Measurements from ENCODE around the gene ADM5. TPM values are rescaled to one million over a fixed set of nuclear protein-coding genes. Genes with fewer than 3 reads are reported as not detected.

Gene ADM5
- total RNA-seq, 1 donor from 2014 or later = 0.52 TPM

DNA sequence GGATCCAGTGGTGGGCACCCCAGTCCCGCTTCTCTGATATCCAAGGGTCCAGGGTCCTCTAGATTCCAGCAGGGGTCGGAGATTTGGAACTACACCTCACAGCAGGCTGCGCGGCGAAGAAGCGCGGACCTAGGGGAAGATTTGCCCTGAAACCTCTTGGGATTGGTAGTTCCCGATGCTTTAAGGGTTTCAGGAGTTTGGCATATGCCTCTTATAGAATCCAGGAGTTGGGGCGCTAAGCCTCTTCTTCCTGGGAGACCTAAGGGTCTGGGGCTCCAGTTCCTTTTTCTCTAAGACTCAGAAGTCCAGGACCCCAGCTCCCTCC lies 23.3 kb upstream of the ADM5 start:
- TF ChIP-seq CTCF (IDR thresholded peaks at IDR 0.05) = peak; percentile 34
- Mint-ChIP-seq H3K36me3 (ENCODE audit: low read depth) (no peaks in the 10 kb centered on the region), H3K4me3 (ENCODE audit: unreplicated experiment) (peak overlapping the region; percentile 99), H3K27me3 (ENCODE audit: low read depth) (no peaks in the 10 kb centered on the region), H3K9me3 (ENCODE audit: low read depth) (no peaks in the 10 kb centered on the region), H3K27ac (ENCODE audit: unreplicated experiment) (peak overlapping the region; percentile 97), H3K4me1 (ENCODE audit: low read depth) (peaks cover 32% of the 10 kb centered on the region)
- no peak for DNase-seq (ENCODE audit: low spot score)

DNA sequence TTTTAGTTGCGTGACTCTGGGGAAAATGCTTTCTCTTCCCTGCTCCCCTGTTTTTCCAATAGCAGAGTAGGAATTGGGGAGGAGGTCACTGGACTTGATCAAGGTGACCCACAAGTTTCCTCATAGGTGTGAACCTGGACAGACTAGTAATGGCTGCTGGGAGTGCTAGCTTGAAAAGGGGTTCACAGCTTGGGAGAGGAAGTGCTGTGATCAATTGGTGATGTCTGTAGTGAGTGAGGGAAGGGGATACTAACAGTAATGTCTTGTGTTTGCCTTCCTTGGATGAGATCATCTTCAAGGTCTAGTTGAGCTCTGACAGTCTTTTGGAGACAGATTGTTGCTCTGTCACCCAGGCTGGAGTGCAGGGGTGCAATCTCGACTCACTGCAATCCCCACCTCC lies 21.9 kb upstream of the ADM5 start:
- Mint-ChIP-seq H3K27me3 (ENCODE audit: low read depth) (no peaks in the 10 kb centered on the region), H3K9me3 (ENCODE audit: low read depth) (no peaks in the 10 kb centered on the region), H3K4me3 (ENCODE audit: unreplicated experiment) (peak overlapping the region; percentile 18), H3K27ac (ENCODE audit: unreplicated experiment) (no peak overlapping the region), H3K4me1 (ENCODE audit: low read depth) (peaks cover 38% of the 10 kb centered on the region), H3K36me3 (ENCODE audit: low read depth) (no peaks in the 10 kb centered on the region)
- TF ChIP-seq CTCF (IDR thresholded peaks at IDR 0.05) = no peak
- DNase-seq (ENCODE audit: low spot score) = no peak

- no peak for TF ChIP-seq CTCF (IDR thresholded peaks at IDR 0.05)
- DNase-seq (ENCODE audit: low spot score) = no peak
- no peaks in the 10 kb centered on the region for H3K27me3 Mint-ChIP-seq (ENCODE audit: low read depth)
- H3K4me1 Mint-ChIP-seq (ENCODE audit: low read depth) = peaks cover 29% of the 10 kb centered on the region
- H3K4me3 Mint-ChIP-seq (ENCODE audit: unreplicated experiment) = no peak overlapping the region
- no peaks in the 10 kb centered on the region for H3K9me3 Mint-ChIP-seq (ENCODE audit: low read depth)
- H3K36me3 Mint-ChIP-seq (ENCODE audit: low read depth) = no peaks in the 10 kb centered on the region
- no peak overlapping the region for H3K27ac Mint-ChIP-seq (ENCODE audit: unreplicated experiment)
Observed at GRCh38 chr19:49669516-49669915, 19.9 kb upstream of the ADM5 start.

- no peaks in the 10 kb centered on the region for H3K9me3 Mint-ChIP-seq (ENCODE audit: low read depth)
- peak; percentile 94 for TF ChIP-seq CTCF (IDR thresholded peaks at IDR 0.05)
- H3K4me1 Mint-ChIP-seq (ENCODE audit: low read depth) = peaks cover 12% of the 10 kb centered on the region
- H3K36me3 Mint-ChIP-seq (ENCODE audit: low read depth) = peaks cover 1% of the 10 kb centered on the region
- DNase-seq (ENCODE audit: low spot score) = no peak
- peak overlapping the region; percentile 74 for H3K27ac Mint-ChIP-seq (ENCODE audit: unreplicated experiment)
- peak overlapping the region; percentile 53 for H3K4me3 Mint-ChIP-seq (ENCODE audit: unreplicated experiment)
- no peaks in the 10 kb centered on the region for H3K27me3 Mint-ChIP-seq (ENCODE audit: low read depth)
Observed at GRCh38 chr19:49672131-49672919, 17.1 kb upstream of the ADM5 start.

- Mint-ChIP-seq H3K27ac (ENCODE audit: unreplicated experiment) (peak overlapping the region; percentile 100), H3K4me3 (ENCODE audit: unreplicated experiment) (peak overlapping the region; percentile 82), H3K36me3 (ENCODE audit: low read depth) (peaks cover 4% of the 10 kb centered on the region), H3K4me1 (ENCODE audit: low read depth) (peaks cover 42% of the 10 kb centered on the region), H3K27me3 (ENCODE audit: low read depth) (no peaks in the 10 kb centered on the region), H3K9me3 (ENCODE audit: low read depth) (no peaks in the 10 kb centered on the region)
- TF ChIP-seq CTCF (IDR thresholded peaks at IDR 0.05) = no peak
- DNase-seq (ENCODE audit: low spot score) = no peak
Observed at GRCh38 chr19:49676136-49676783, 13.1 kb upstream of the ADM5 start.
